NCI-H748 treated with DMSO at 0.1 percent for 48 hours (cell line): ENCODE data around the gene CSGALNACT2.

Source experiments
- DNase-seq: peaks from one replicate; lab custom pipeline; 2025; lab: John Stamatoyannopoulos, UW

CSGALNACT2 gene

GRCh38 chr10:43190289-43190688 lies 52.0 kb downstream of the CSGALNACT2 start:
- no peak for DNase-seq

DNA sequence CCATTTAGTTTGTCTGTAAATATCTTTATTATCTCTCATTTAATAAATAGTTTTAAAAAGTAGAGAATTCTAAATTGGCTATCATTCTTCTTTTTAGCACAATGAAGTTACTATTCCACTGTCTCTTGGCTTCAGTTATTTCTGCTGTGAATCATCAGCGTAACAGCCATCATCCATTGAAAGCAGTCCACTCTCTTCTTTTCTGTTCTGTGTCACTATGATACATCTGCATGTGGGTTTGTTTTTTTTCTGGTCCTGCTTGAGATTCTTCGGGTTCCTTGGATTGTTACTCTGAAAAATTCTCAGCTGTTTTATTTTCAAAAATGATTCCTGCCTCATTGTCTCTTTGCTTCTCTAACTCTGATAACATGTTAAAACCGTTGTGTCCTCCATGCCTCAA lies 52.5 kb downstream of the CSGALNACT2 start:
- no peak for DNase-seq

DNA sequence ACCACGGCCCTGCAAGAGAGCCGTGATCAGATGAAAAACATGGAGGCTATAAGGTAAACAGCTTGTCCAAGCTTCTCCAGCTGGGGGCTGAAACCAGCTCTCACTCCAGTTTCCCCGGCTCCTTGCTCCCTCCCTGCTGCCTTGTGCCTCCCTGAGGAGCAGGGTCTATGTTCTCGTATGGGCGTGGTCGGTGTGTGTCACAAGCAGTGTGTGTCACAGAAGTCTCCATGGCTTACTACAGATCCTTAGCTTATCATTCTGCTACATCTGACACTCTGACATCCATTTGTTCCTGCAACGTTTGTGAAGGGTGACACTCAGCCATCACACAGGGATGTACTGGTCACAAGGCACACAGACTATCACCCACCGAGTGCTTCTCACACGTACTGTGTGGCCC lies 54.6 kb downstream of the CSGALNACT2 start:
- no peak for DNase-seq

- no peak for DNase-seq
Measured at GRCh38 chr10:43193496-43194080, 55.3 kb downstream of the CSGALNACT2 start.

DNA sequence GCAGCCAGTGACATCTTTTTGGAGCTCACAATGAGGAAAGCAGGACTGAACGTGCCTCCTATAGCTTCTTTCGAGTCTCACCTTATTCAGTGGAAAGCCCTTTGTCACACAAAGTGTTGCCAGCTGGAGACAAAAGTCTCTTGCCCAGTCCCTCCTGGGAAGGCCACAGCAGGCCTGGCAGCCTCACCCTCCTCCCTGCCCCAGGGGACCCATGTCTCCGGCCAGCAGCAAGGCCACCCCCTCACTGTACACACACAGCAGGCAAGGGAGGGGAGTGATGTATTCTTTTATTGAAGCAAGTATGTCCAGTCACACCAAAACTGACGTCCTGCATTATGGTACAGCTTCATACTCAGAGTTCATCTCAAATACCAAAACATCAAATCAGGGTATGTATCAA lies 56.0 kb downstream of the CSGALNACT2 start:
- DNase-seq: no peak

GRCh38 chr10:43194859-43195258 lies 56.6 kb downstream of the CSGALNACT2 start:
- no peak for DNase-seq

DNA sequence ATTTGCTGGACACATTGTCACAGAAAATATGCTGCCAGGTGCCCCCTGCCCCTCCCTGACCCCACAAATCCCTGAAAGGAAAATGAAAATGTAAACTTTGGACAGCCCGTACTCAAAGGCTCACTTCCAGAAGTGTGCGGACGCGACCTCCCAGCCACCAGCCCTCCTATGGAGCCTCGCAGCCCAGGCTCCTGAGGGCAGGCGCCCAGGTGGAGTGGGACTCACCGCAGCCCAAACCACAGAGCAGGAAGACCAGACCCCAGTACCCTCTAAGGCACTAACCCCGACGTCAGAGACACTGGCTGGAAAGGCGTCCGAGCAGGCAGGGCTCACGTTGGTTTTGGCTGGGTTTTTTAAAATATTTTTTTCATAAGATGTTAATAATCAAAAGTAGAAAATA lies 57.3 kb downstream of the CSGALNACT2 start:
- no peak for DNase-seq

GRCh38 chr10:43196131-43196980 lies 58.1 kb downstream of the CSGALNACT2 start:
- DNase-seq: no peak

GRCh38 chr10:43196981-43197833 lies 59.0 kb downstream of the CSGALNACT2 start:
- no peak for DNase-seq

GRCh38 chr10:43197834-43198681 lies 59.8 kb downstream of the CSGALNACT2 start:
- DNase-seq: no peak

GRCh38 chr10:43198682-43199005 lies 60.4 kb downstream of the CSGALNACT2 start:
- DNase-seq: no peak

DNA sequence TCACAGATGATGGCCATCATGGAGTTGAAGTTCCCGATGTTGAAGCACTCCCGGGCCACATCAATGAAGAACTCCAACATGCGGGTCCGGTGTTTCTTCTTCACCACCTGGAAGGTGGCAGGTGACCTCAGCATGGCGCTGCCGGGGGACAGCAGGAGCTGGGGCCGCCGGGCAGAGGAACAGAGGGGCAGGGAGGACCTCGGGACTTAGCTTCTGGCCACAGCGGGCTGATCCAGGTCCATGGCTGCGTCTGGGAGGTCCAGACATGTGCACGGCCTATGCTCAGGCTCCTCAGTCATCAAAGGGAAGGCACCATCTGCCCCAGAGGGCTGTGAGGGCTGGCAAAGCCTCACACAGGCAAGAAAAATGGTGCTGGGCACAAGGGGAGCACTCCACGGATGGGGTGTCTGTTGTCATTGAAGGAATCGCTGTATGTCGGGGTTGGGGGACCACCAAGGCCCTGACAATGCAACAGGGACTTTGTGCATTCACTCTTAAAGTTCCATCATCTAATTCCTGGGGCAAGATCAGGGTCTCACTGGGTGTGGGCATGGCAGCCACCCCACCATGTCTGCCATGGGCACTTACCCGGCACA lies 60.9 kb downstream of the CSGALNACT2 start:
- DNase-seq: no peak

GRCh38 chr10:43199684-43200537 lies 61.7 kb downstream of the CSGALNACT2 start:
- DNase-seq: no peak

GRCh38 chr10:43200538-43201390 lies 62.5 kb downstream of the CSGALNACT2 start:
- no peak for DNase-seq

DNA sequence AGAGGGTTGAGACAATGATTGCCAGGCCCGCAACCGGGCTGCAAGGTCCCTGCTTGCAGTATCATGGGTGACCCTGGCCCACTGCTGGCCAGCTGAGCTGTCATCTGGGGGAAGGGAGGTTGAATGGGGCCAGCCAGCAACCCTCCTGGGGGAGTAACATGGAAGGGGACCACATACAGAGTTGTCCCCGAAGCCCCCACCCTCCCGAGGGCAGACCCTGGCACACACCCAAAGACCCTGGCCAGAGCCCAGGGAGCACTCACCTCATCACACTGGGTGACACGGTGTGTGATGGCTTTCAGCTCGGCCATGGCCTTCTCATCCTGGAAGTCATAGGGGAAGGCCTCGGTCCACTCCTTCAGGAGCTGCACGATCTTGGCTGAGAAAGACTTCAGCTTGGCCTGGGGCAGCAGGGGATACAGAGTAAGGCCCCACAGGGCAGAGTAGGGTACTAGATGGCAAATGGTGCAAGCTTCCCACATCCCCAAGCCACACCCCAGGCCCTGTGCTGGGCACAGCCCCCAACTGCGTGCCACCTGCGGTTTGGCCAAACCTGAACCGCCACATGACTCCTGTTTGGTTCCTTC lies 63.4 kb downstream of the CSGALNACT2 start:
- no peak for DNase-seq

DNA sequence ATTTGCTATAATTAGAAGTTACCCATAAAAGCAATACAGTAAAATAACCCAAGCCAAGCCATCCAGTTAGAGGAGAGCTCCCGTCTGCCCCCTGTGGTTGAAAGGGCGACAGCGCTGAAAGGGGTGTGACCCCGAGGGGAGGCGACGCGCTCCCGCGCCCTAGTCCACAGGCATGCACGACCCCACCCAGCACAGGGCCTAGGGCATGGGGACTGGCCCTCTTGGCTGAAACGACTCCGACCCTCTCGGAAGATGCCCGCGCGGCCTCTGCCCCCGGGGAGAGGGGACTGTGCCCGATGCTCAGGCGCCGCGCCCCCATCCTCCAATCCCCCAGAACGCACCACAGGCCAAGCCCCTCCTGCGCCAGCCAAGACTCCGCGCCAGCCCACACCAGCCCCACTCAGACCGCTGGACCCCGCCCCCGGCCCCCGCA lies 64.0 kb downstream of the CSGALNACT2 start:
- DNase-seq: no peak

GRCh38 chr10:43202657-43203447 lies 64.6 kb downstream of the CSGALNACT2 start:
- DNase-seq: no peak

- no peak for DNase-seq
Measured at GRCh38 chr10:43203448-43204041, 65.3 kb downstream of the CSGALNACT2 start.
